Progenitor cell of endocrine pancreas (in vitro differentiated cells): ENCODE data around the gene ST8SIA5. TPM values are rescaled to one million over a fixed set of nuclear protein-coding genes. Genes with fewer than 3 reads are reported as not detected.
A peak's percentile ranks its signal among the peaks of the same experiment; 100 is the strongest.
"Not testable (repeated sequence)": the region's sequence is repeated elsewhere in the genome, so short reads cannot be mapped to it uniquely, and the experiment has no call there.

Experiments used
- DNase-seq: peaks from one replicate; pipeline ENCODE4 v3.0.0; 2021; ENCODE audit warnings: low spot score; ENCODE audit not compliant: unreplicated experiment
- H3K27ac Mint-ChIP-seq: 2 replicates; pipeline ENCODE4 v1.8.0; 2021; ENCODE audit warnings: mild to moderate bottlenecking, moderate library complexity, mixed read lengths
- H3K27me3 Mint-ChIP-seq: 2 replicates; pipeline ENCODE4 v1.8.0; 2021; ENCODE audit warnings: mixed read lengths
- H3K36me3 Mint-ChIP-seq: 2 replicates; pipeline ENCODE4 v1.8.0; 2022; ENCODE audit warnings: mixed read lengths; ENCODE audit not compliant: insufficient read depth
- H3K4me1 Mint-ChIP-seq: 2 replicates; pipeline ENCODE4 v1.8.0; 2021; ENCODE audit warnings: low read depth, mixed read lengths
- H3K4me3 Mint-ChIP-seq: 2 replicates; pipeline ENCODE4 v1.8.0; 2021; ENCODE audit warnings: low read depth, mild to moderate bottlenecking, moderate library complexity, mixed read lengths
- H3K9me3 Mint-ChIP-seq: 2 replicates; pipeline ENCODE4 v1.8.0; 2021; ENCODE audit warnings: low read depth, mixed read lengths
- long read RNA-seq: library from polyadenylated mRNA; unstranded; transcript quantifications from one replicate; pipeline ENCODE4 v2.0.0, GENCODE V29; 2020
- total RNA-seq: library from RNA; stranded (reverse); gene quantifications from 2 replicates; pipeline ENCODE4 v1.2.1, GENCODE V29; 2021
- TF ChIP-seq, protein P1 (sequence below): fragments of 200-600 bp; sonication (generic); IDR thresholded peaks from one replicate; pipeline ENCODE4 v1.5.0; 2021; ENCODE audit warnings: antibody characterized with exemption, mild to moderate bottlenecking; ENCODE audit not compliant: unreplicated experiment

ST8SIA5 gene, protein sequence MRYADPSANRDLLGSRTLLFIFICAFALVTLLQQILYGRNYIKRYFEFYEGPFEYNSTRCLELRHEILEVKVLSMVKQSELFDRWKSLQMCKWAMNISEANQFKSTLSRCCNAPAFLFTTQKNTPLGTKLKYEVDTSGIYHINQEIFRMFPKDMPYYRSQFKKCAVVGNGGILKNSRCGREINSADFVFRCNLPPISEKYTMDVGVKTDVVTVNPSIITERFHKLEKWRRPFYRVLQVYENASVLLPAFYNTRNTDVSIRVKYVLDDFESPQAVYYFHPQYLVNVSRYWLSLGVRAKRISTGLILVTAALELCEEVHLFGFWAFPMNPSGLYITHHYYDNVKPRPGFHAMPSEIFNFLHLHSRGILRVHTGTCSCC
- total RNA-seq = 5.3 and 6.0 TPM in 2 replicates
- long read RNA-seq, full-length matches to known transcripts = 1 of 3 reads
- long read RNA-seq, partial matches to known transcripts = 1 of 3 reads
- long read RNA-seq, other reads (novel, unspliced or antisense) = 1 of 3 reads

DNA sequence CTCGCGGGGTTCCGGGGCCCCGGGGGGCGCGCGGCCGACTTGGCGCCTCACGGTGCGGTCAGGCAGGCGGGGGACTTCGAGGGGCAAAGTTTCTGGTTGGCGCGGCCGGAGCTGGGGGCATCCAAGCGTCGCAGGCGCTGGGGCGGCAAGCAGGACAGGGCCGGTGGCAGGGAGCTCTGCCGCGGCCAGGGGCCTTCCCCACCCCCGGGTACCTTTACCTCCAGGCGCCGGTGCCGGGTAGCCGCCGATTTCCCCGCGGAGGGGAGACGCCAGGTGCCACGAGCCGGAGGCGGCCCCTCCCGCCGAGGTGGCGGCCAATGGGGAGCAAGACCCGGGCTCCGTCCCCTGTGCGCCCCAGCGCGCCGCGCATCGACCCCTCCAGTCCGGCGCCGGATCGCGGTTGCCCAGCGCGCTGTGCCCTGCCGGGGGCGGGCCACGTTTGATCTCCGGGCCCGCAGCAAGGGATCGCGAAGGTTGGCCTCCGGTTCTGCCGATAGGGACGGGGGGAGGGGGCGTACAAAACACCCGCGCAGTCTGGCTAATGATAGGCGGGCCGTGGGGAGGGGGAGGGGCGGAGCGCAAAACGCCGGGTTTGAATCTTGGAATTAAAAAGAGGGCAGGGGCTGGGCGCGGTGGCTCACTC lies at the start of gene ST8SIA5:
Gene ST8SIA5, minus strand, starts transcription at position 495 of the 643 bp plus-strand sequence. CDS start 545 bp downstream, outside the sequence.
- peaks cover 58% of the 10 kb centered on the region for H3K27me3 Mint-ChIP-seq
- H3K9me3 Mint-ChIP-seq = no peaks in the 10 kb centered on the region
- H3K36me3 Mint-ChIP-seq = no peaks in the 10 kb centered on the region
- peak within 1 kb of the TSS; percentile 61 for H3K27ac Mint-ChIP-seq
- peak within 1 kb of the TSS; percentile 71 for H3K4me3 Mint-ChIP-seq
- DNase-seq = peak; percentile 42
- peaks cover 20% of the 10 kb centered on the region for H3K4me1 Mint-ChIP-seq
- TF ChIP-seq, protein P1, sequence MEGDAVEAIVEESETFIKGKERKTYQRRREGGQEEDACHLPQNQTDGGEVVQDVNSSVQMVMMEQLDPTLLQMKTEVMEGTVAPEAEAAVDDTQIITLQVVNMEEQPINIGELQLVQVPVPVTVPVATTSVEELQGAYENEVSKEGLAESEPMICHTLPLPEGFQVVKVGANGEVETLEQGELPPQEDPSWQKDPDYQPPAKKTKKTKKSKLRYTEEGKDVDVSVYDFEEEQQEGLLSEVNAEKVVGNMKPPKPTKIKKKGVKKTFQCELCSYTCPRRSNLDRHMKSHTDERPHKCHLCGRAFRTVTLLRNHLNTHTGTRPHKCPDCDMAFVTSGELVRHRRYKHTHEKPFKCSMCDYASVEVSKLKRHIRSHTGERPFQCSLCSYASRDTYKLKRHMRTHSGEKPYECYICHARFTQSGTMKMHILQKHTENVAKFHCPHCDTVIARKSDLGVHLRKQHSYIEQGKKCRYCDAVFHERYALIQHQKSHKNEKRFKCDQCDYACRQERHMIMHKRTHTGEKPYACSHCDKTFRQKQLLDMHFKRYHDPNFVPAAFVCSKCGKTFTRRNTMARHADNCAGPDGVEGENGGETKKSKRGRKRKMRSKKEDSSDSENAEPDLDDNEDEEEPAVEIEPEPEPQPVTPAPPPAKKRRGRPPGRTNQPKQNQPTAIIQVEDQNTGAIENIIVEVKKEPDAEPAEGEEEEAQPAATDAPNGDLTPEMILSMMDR = no peak

DNA sequence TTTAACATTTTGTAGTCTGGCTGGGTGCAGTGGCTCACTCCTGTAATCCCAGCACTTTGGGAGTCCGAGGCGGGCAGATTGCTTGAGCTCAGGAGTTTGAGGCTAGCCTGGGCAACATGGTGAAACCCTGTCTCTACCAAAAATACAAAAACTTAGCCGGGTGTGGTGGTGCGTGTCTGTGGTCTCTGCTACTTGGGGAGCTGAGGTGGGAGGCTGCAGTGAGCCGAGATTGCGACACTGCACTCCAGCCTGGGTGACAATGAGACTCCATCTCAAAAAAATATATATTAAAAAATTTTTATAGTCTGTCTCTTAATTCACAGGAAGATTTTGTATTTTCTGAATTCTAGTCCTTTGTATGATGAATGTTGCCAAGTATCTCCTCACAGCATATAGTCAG lies 39.1 kb upstream of the ST8SIA5 start:
- not testable (repeated sequence) for H3K27me3 Mint-ChIP-seq

DNA sequence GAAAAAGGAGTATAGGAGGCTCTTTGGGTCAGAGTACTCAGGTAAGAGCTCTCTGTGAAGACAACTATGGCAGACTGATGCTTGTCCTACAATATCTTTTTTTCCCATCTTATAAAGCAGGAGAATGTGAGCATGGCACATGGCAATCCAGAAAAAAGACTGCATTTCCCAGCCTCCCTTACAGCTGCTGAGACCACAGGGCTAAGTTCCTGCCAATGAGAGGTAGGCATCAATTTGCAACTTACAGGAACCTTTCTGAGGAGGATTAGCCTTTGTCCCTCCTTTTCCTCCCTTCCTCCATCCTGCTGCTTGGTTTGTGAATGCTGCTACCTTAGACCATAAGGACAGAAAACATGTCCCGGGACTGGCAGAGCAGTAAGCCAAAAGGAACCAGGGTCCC lies 37.8 kb upstream of the ST8SIA5 start:
- TF ChIP-seq, protein P1 = no peak
- H3K4me1 Mint-ChIP-seq = no peaks in the 10 kb centered on the region
- no peaks in the 10 kb centered on the region for H3K36me3 Mint-ChIP-seq
- no peak overlapping the region for H3K27ac Mint-ChIP-seq
- no peaks in the 10 kb centered on the region for H3K9me3 Mint-ChIP-seq
- DNase-seq = no peak
- no peaks in the 10 kb centered on the region for H3K27me3 Mint-ChIP-seq
- H3K4me3 Mint-ChIP-seq = no peak overlapping the region

More for the DNA sequence above, 39.1 kb upstream of the ST8SIA5 start:
- not testable (repeated sequence) for H3K4me3 Mint-ChIP-seq, DNase-seq, H3K4me1 Mint-ChIP-seq, H3K27ac Mint-ChIP-seq, H3K9me3 Mint-ChIP-seq, H3K36me3 Mint-ChIP-seq

DNA sequence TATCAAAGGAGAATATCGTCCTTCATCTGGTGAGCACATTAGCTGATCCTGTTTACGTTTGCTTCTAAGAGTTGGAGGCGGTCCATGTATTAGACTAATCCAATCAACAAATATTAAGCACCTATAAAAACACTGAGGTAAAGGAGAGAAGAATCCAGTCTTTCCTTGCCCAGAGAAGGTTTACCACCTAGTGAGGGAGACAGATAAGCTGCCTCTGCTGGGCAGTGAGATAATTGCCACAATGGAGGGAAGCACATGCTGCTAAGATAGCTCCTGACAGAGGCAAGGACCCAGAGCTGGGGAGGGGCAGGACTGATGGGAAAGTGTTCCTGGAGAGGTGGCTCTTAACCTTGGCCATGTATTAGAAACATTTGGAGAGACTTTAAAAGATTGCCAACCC lies 36.7 kb upstream of the ST8SIA5 start:
- no peaks in the 10 kb centered on the region for H3K4me1 Mint-ChIP-seq
- H3K27me3 Mint-ChIP-seq = no peaks in the 10 kb centered on the region
- H3K27ac Mint-ChIP-seq = no peak overlapping the region
- H3K36me3 Mint-ChIP-seq = no peaks in the 10 kb centered on the region
- H3K9me3 Mint-ChIP-seq = no peaks in the 10 kb centered on the region
- H3K4me3 Mint-ChIP-seq = no peak overlapping the region
- TF ChIP-seq, protein P1 = peak; percentile 9
- no peak for DNase-seq

DNA sequence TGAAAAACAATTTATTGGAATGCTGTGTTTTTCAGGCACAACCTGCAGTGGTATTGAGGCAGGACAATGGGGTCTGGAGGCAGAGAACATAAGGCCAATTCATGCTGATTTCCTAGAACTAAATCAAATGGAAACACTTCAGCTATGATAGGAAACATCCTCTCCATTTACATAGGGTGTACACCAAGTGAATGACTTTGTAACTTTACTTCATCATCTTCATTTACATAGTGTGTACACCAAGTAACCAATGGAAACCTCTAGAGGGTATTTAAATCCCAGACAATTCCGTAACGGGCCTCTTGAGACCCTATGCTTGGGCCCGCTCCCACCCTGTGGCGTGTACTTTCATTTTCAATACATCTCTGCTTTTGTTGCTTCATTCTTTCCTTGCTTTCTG lies 32.2 kb upstream of the ST8SIA5 start:
- no peak for DNase-seq
- H3K4me3 Mint-ChIP-seq = no peak overlapping the region
- no peaks in the 10 kb centered on the region for H3K27me3 Mint-ChIP-seq
- H3K27ac Mint-ChIP-seq = no peak overlapping the region
- peaks cover 9% of the 10 kb centered on the region for H3K36me3 Mint-ChIP-seq
- TF ChIP-seq, protein P1 = no peak
- no peaks in the 10 kb centered on the region for H3K4me1 Mint-ChIP-seq
- peaks cover 10% of the 10 kb centered on the region for H3K9me3 Mint-ChIP-seq
